AG09309 (cell line): ENCODE data around the gene TP73.
A peak's percentile ranks its signal among the peaks of the same experiment; 100 is the strongest.

ENCODE experiments used
- DNase-seq: peaks from one replicate; pipeline ENCODE4 v3.0.0-alpha.2; 2010; ENCODE audit warnings: low read depth
- H3K4me3 ChIP-seq: 2 replicates; pipeline ENCODE4 v1.5.1; 2011; ENCODE audit warnings: mild to moderate bottlenecking, low read depth, low read length, moderate library complexity; ENCODE audit not compliant: control insufficient read depth
- CTCF ChIP-seq: IDR thresholded peaks from 2 replicates; pipeline ENCODE4 v1.5.1; 2011; ENCODE audit warnings: mild to moderate bottlenecking, low read depth, low read length, inconsistent platforms; ENCODE audit not compliant: insufficient read depth, control insufficient read depth; ENCODE audit errors: missing control alignments

Gene TP73

DNA sequence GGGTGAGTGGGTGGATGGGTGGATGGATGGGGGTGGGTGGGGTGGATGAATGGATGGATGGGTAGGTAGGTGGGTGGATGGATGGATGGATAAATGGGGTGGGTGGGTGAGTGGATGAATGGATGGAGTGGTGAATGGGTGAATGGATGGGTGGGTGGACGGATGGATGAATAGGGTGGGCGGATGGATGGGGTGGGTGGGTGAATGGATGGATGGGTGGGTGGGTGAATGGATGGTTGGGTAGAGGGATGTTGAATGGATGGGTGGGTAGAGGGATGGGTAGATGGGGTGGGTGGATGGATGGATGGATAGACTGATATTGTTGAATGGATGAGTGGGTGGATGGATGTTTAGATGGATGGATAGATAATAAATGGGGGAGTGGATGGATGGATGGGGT lies 73.0 kb downstream of the TP73 start:
- no peak for DNase-seq

DNA sequence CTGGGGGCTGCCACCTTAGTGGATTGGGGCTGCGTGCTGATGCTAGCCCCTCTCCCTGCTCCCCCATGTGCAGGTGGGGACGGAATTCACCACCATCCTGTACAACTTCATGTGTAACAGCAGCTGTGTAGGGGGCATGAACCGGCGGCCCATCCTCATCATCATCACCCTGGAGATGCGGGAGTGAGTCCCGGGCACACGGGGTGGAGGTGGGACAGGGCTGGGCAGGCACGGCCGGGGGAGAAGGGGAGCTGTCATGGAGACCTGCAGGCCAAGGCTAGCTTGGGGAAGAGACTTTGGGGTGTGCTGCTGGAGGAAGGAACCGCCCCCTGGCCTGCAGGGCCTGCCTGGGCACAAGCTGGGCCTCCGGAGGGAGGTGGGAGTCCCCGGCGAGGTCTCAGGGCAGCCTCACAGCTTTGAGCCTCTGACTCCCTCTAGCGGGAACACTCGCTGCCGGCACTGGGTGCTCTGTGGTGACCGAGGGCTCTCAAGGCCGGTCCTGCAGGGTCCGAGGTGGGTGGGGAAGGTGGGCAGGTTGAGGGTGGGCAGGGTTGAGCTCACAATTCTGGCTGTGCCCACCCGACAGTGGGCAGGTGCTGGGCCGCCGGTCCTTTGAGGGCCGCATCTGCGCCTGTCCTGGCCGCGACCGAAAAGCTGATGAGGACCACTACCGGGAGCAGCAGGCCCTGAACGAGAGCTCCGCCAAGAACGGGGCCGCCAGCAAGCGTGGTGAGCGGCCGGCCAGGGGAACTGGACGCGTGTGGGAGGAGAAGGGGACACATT lies 74.9 kb downstream of the TP73 start:
- TF ChIP-seq CTCF: peak; percentile 57
- DNase-seq: no peak
- H3K4me3 ChIP-seq: no peak overlapping the region

More for the DNA sequence above, 73.0 kb downstream of the TP73 start:
- no peak for TF ChIP-seq CTCF
- no peak overlapping the region for H3K4me3 ChIP-seq

DNA sequence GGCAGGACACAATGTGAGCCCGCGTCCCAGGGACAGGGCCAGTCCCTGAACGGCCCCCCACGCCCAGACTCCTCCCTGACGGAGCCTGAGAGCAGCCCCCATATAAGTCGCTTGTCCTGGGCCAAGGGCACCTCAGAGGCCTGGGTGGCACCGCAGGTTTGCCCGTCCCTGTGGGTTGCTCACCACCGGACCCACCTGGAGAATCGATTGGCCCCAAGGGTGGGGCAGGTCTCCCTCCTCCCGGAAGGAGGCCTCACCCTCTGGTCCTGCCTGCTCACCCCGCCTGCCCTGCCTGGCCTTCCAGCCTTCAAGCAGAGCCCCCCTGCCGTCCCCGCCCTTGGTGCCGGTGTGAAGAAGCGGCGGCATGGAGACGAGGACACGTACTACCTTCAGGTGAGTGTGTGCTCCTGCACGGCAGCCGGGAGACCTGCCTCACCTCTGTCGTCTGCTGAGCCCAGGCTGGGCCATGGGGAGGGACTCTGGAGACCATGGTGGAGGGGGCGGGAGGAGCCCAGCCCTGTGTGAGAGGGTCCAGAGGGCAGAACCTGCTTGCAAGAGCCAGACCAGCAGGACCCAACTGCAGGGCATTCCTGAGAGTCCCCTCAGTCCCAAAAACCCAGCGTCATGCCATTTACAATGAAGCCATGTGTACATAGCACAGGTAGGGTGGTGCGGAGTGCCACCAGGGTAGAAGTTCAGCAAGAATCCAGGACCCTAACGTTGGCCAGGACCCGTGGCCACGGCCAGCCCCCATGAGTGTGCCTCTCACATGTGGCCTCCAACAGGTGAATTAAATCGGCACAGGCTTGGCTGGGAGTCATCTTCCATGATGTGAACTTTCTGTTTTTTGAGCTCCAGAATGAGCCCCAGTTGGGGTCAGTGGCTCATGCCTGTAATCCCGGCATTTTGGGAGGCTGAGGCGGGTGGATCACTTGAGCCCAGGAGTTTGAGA lies 75.8 kb downstream of the TP73 start:
- H3K4me3 ChIP-seq: no peak overlapping the region
- DNase-seq: no peak
- TF ChIP-seq CTCF: no peak

DNA sequence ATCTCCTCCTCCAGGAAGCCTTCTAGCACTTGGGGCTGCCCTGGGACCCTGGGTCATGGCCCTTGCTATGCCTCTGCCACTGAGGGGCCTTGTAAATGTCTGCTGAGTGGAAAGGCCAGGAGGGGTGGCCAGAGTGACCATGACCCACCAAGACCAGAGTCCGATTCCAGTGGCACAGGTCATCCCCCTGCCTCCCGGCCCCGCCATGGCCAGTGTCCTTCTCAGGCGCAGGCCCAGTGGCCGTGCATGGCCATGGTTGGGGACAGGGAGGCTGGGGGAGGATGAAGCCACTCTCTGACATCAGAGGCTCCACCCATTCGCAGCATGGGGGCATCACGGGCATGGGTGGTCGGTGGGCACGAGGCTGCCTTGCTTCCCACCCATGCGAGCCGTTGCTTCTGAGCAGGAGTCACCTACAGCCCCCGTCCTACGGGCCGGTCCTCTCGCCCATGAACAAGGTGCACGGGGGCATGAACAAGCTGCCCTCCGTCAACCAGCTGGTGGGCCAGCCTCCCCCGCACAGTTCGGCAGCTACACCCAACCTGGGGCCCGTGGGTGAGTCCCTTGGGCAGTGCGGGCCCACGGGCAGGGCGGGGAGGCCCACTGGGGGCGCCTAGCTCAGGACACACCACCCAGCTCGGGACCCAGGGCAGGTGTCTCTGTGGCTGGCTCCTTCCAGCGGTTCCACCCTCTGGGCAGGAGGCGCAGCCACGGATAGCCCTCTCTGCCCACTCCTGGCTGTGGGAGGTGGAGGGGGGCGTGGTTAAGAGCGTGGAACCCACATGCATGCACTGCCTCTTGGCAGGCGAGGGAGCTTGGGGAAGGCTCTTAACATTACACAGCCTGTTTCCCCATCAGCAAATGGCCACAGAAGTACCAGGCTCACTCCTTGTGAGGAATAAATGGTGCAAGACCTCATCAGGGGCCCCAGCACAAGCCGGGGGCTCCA lies 77.6 kb downstream of the TP73 start:
- no peak for DNase-seq
- no peak for TF ChIP-seq CTCF
- H3K4me3 ChIP-seq: no peak overlapping the region

GRCh38 chr1:3730543-3731247 lies 78.4 kb downstream of the TP73 start:
- DNase-seq: no peak
- no peak for TF ChIP-seq CTCF
- no peak overlapping the region for H3K4me3 ChIP-seq
